ENCODE data around the gene AIRE. TPM values are rescaled to one million over a fixed set of nuclear protein-coding genes. Genes with fewer than 3 reads are reported as not detected.

Gene AIRE
- total RNA-seq, 4 donors from 2014 or later = not detected

- ATAC-seq = no peak
- TF ChIP-seq POLR2A (IDR thresholded peaks at IDR 0.05) = no peak
- TF ChIP-seq CTCF (IDR thresholded peaks at IDR 0.05 in 4 of 5, conservative IDR thresholded peaks at IDR 0.05 in 1 of 5) = no peak
- no peak overlapping the region for H3K27ac ChIP-seq
- in situ Hi-C loops (cut with MboI; ENCODE audit: low sequenced_read_pairs in 4 of 4) (no loop called here), intact Hi-C loops (cut with DNase I; ENCODE audit: low total_unique reads) (no loop called here)
- H3K27me3 ChIP-seq = peaks cover 0 to 8% (median 0%) of the 10 kb centered on the region in 3 donors
- peaks cover 6 to 11% of the 10 kb centered on the region in 2 donors for H3K4me1 ChIP-seq
- H3K9me3 ChIP-seq = no peaks in the 10 kb centered on the region
- DNase-seq = peak; percentile 25 to 37
- no peak overlapping the region for H3K4me3 ChIP-seq
- no peaks in the 10 kb centered on the region for H3K36me3 ChIP-seq
Measured at GRCh38 chr21:44294391-44295162, 8.9 kb downstream of the AIRE start.

GRCh38 chr21:44295163-44295573 lies 9.5 kb downstream of the AIRE start:
- TF ChIP-seq POLR2A (IDR thresholded peaks at IDR 0.05) (no peak), CTCF (IDR thresholded peaks at IDR 0.05 in 4 of 5, conservative IDR thresholded peaks at IDR 0.05 in 1 of 5) (no peak)
- ATAC-seq (no peak), DNase-seq (no peak)
- Histone ChIP-seq H3K9me3 (no peaks in the 10 kb centered on the region), H3K36me3 (no peaks in the 10 kb centered on the region), H3K27me3 (peaks cover 0 to 8% (median 0%) of the 10 kb centered on the region in 3 donors), H3K27ac (no peak overlapping the region), H3K4me1 (peaks cover 6 to 11% of the 10 kb centered on the region in 2 donors), H3K4me3 (no peak overlapping the region)
- in situ Hi-C loops (cut with MboI; ENCODE audit: low sequenced_read_pairs in 4 of 4) = no loop called here
- intact Hi-C loops (cut with DNase I; ENCODE audit: low total_unique reads) = no loop called here

- peaks cover 7 to 14% of the 10 kb centered on the region in 2 donors for H3K4me1 ChIP-seq
- no peak overlapping the region for H3K27ac ChIP-seq
- in situ Hi-C loops (cut with MboI; ENCODE audit: low sequenced_read_pairs in 4 of 4) (no loop called here), intact Hi-C loops (cut with DNase I; ENCODE audit: low total_unique reads) (no loop called here)
- no peak overlapping the region for H3K4me3 ChIP-seq
- H3K36me3 ChIP-seq = no peaks in the 10 kb centered on the region
- DNase-seq = no peak
- peaks cover 0 to 8% (median 0%) of the 10 kb centered on the region in 3 donors for H3K27me3 ChIP-seq
- TF ChIP-seq POLR2A (IDR thresholded peaks at IDR 0.05) (no peak), CTCF (IDR thresholded peaks at IDR 0.05 in 4 of 5, conservative IDR thresholded peaks at IDR 0.05 in 1 of 5) (no peak)
- no peak for ATAC-seq
- H3K9me3 ChIP-seq = no peaks in the 10 kb centered on the region
Measured at GRCh38 chr21:44295646-44296045, 10.0 kb downstream of the AIRE start.

GRCh38 chr21:44296103-44296519 lies 10.4 kb downstream of the AIRE start:
- DNase-seq = no peak
- in situ Hi-C loops (cut with MboI; ENCODE audit: low sequenced_read_pairs in 4 of 4) = no loop called here
- H3K4me1 ChIP-seq = peaks cover 12 to 19% of the 10 kb centered on the region in 2 donors
- intact Hi-C loops (cut with DNase I; ENCODE audit: low total_unique reads) = no loop called here
- H3K36me3 ChIP-seq = no peaks in the 10 kb centered on the region
- no peak for ATAC-seq
- no peak overlapping the region for H3K27ac ChIP-seq
- no peak overlapping the region for H3K4me3 ChIP-seq
- no peaks in the 10 kb centered on the region for H3K9me3 ChIP-seq
- no peak for TF ChIP-seq POLR2A (IDR thresholded peaks at IDR 0.05)
- TF ChIP-seq CTCF (IDR thresholded peaks at IDR 0.05 in 4 of 5, conservative IDR thresholded peaks at IDR 0.05 in 1 of 5) = no peak
- peaks cover 0 to 8% (median 0%) of the 10 kb centered on the region in 3 donors for H3K27me3 ChIP-seq

Data from gastrocnemius medialis (tissue), 4 donors.